Hematopoietic multipotent progenitor cell treated with erythropoietin and hydrocortisone succinate and interleukin-3 and kit ligand, for 4 days (in vitro differentiated cells): Measurements from ENCODE around the gene CSRNP2.

Source experiments
- DNase-seq: peaks from one replicate; pipeline ENCODE4 v3.0.0-alpha.2; 2015

CSRNP2 gene

DNA sequence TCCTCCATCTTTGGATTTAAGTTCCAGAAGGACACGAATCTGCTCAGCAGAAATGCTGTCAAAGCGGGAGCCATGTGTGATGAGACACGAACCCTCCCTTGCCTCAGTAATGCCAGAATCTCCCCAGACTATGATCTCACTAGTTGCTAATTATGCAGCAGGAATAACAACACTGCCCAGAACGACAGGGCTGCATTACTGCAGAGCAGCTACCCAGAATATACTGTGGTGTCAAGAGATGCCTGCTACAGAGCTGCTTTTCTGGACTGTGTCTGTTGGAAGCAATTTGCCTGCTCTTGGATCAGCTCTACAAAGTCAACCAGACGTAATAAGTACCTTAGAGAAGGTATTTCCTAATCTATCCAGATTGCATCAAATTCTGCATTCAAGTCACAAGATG lies 5.5 kb downstream of the CSRNP2 start:
- DNase-seq = no peak

DNA sequence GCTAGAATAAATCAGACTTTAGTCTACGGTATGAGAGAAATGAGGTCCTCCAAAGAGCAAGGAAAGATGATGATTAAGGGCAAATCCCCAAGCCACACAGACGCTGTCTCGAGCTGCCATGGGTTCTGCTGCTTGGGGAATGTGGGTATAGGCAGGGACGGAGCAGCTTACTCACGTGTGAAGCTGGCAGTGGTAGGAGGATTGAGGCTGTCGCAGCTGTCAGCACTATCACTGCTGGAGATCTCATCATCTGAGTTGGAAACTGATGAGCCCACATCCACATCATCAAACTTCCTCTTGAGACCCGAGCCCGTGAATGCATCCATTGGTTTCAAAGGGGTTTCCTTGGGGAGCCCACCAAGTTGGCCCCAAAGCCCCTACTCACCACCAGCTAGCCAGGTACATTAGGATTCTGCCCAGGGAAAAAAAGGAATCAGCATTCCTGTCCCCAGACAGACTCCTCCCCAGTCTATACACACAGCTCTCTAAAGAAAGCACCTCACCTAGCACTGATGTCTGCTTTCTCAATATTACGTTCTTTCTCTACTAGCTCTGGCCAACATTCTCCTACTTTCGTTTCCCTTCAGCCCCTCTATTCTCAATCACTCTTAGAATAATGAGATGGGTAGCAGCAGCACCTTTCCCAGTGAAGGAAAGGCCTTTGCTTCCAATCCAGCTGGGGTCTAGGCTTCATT lies 7.0 kb downstream of the CSRNP2 start:
- peak; percentile 43 for DNase-seq

DNA sequence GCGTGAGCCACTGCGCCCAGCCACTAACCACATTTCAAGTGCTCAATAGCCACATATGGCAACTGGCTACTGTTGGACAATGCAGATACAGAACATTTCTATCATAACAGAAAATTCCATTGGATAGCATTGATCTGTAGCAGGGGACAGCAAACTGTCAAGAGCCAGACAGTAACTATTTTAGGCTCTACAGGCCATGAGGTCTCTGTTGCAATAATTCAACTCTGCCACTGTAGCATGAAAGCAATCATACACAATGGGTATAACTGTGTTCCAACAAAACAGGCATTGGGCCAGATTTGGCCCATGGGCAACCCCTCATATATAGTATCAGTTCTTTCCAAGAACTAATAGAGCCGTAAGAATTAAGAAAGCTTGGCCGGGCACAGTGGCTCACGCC lies 8.0 kb downstream of the CSRNP2 start:
- DNase-seq = no peak

- no peak for DNase-seq
Observed at GRCh38 chr12:51071663-51072062, 11.7 kb downstream of the CSRNP2 start.

- no peak for DNase-seq
Observed at GRCh38 chr12:51070004-51070403, 13.4 kb downstream of the CSRNP2 start.

DNA sequence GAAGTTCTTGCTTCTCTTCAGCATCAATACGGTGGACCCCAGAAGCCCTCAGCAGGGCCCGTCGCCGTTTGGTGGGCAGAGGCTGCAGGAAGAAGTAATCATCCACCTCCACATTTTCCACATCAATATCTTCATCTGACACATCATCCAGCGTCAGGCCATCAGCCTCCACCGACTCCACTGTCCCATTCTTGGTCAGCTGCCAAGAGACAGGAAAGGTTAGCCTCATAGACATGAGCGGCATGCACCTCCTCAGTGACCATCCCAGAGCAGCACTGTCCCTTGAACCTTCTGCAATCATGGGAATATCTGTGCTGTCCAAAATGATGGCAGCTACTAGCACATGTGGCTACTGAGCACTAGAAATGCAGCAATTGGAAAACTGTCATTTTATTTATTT lies 15.6 kb downstream of the CSRNP2 start:
- DNase-seq = no peak

- DNase-seq = no peak
Observed at GRCh38 chr12:51067229-51067628, 16.2 kb downstream of the CSRNP2 start.

DNA sequence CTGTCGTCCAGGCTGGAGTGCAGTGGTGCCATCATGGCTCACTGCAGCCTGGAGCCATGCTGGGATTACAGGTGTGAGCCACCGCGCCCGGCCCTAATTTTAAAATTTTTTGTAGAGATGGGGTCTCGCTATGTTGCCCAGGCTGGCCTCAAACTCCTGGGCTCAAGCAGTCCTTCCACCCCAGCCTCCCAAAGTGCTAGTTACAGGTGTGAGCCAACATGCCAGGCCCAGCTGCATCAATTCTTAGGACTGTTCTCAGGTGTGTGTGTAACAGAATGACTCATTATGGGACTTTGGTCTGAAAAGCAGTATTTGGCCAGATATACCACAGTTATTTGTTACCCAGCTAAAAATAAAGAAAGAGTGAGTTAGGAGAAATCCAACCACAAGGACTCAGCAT lies 17.9 kb downstream of the CSRNP2 start:
- no peak for DNase-seq

- no peak for DNase-seq
Observed at GRCh38 chr12:51062631-51063397, 20.6 kb downstream of the CSRNP2 start.

GRCh38 chr12:51059086-51059485 lies 24.3 kb downstream of the CSRNP2 start:
- DNase-seq = no peak

DNA sequence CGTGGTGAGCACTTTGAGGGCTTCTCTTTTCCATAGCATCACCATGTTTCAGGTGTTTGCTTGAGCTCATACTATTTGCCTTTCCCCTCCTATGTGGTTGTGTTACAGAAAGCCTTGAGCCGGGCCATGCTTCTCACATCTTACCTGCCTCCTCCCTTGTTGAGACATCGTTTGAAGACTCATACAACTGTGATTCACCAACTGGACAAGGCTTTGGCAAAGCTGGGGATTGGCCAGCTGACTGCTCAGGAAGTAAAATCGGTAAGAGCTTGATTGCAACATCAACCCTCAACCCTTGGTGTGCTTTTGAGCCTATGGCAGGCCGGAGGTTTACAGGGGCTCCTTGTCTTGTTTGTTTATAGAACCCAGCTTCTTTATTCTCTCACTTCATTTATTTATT lies 27.2 kb downstream of the CSRNP2 start:
- peak; percentile 52 for DNase-seq

GRCh38 chr12:51055060-51055459 lies 28.3 kb downstream of the CSRNP2 start:
- DNase-seq = no peak

DNA sequence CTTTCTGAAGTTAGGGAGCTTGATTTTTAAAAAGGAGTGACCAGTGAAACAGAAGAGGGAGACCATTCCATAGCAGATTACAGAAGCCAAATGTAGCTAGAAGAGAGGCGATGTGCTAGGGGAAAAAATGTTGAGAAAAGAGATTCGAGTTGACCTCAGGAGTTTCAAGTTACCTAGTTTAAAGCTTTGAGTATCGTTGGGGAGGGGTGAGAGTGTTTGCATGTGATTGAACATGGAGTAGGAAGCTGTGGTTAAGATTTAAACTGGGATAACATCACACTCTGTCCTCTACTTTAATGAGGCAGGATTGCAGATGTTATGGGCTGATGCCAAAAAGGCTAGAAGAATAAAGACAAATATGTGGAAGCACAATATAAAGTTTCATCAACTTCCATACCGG lies 31.6 kb downstream of the CSRNP2 start:
- DNase-seq = peak; percentile 59

- no peak for DNase-seq
Observed at GRCh38 chr12:51049525-51049924, 33.9 kb downstream of the CSRNP2 start.

- DNase-seq = peak; percentile 15
Observed at GRCh38 chr12:51048661-51049251, 34.6 kb downstream of the CSRNP2 start.

DNA sequence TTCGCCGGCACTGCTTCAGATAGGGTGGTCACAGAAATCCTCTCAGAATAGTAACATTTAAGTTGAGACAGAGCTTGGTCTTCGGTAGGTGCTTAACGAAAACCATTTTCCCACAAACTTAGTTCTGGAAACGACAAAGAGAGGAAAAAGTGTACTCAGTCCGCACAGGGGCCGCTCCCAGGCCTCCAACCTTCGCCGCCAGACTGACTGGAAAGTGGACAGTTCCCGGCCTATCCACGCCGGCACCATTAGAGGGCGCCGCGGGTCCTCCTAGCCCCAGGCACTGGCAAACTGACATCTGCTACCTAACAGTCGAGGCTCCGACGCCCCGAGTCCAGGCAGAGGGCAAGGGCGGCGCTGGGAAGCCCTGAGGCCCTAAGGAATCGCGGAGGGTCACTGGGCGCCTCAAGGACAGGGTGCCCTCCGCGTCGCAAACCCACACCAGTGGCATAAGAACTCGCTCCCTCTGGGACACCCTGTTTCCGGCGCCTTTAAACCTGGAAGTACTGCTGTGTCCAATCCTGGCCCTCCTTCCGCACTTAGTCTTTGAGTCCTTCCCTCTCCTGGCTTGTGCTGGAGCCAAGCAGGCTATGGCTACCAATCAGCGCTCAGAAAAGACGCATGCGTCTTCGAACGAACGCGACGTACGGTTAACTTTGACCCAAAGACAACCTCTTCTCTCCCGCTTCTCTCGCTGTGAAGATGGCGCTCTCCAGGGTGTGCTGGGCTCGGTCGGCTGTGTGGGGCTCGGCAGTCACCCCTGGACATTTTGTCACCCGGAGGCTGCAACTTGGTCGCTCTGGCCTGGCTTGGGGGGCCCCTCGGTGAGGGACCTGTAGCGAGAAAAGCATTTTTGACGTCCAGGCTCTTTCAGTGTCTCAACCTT lies 35.5 kb downstream of the CSRNP2 start, which contains the start of gene LETMD1:
Gene LETMD1 (plus strand): TSS at position 673 of the 886 bp plus-strand sequence. CDS start 30 bp downstream, at position 703.
- DNase-seq = peak; percentile 99

DNA sequence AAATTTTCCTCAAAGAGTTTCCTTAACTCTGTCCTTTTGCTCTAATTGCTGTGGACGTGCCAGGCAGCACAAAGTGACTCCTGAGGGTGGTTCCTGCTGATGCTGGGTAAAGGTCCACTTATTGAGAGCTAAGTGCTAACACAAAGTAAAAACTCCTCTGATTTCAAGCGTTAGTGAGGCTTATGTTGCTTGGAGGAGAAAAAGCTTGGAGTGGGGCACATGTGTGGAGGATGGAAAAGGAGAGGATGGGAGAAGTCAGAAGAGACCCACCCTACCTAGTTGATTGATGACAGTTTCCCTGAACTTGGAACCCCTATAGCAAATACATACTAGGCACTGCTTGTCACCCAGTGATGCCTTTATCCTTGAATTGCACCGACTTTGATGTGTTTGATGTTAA lies 47.1 kb downstream of the CSRNP2 start:
- no peak for DNase-seq

GRCh38 chr12:51033457-51034089 lies 49.8 kb downstream of the CSRNP2 start:
- no peak for DNase-seq

GRCh38 chr12:51033048-51033447 lies 50.3 kb downstream of the CSRNP2 start:
- no peak for DNase-seq

- no peak for DNase-seq
Observed at GRCh38 chr12:51028813-51029150, 54.6 kb downstream of the CSRNP2 start.

DNA sequence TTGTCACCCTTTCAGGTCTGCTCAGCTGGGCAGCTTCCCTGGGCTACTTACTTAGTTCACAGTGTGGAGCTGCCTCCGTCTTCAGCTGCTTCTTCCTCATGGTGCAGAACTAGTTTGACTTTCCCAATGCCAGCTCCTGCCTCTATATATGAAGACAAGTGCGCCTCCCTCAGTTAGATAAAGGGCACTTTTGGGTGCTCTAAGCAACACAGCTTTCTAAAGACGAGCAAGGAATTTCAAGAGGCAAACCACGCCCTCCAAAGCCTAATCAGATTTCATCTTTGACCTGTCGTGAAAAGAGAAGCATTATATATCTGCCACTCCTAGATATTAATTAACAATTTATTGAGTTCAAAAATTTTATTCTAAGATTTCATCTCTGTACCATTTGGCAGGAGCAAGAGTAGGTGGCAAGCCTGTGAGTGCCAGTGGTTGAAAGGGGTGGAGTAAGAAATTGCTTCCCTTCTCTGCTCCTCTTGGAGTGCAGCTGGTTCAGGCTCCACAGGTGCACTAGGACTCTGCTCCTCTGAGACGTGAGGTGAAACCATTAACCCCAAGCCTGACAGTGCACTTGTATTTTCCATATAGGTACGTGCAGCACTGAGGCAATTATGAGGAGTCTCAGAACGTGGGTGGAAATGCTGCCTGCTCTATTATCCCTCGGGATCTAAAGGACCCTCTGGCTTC lies 55.1 kb downstream of the CSRNP2 start:
- DNase-seq = peak; percentile 93

GRCh38 chr12:51027342-51027835 lies 56.0 kb downstream of the CSRNP2 start:
- DNase-seq = no peak
